ENCODE data around the gene HMCN1. TPM values are rescaled to one million over a fixed set of nuclear protein-coding genes. Genes with fewer than 3 reads are reported as not detected.

The HMCN1 gene
- total RNA-seq, 1 donor from 2014 or later, result 3.4 TPM

GRCh38 chr1:186213225-186213607 lies 479.0 kb downstream of the HMCN1 start:
- Mint-ChIP-seq H3K9me3 (ENCODE audit: low read depth) (no peaks in the 10 kb centered on the region), H3K4me3 (ENCODE audit: low read depth) (no peak overlapping the region), H3K36me3 (ENCODE audit: insufficient read depth) (no peaks in the 10 kb centered on the region), H3K27ac (no peak overlapping the region), H3K27me3 (no peaks in the 10 kb centered on the region), H3K4me1 (ENCODE audit: low read depth) (no peaks in the 10 kb centered on the region)
- no peak for TF ChIP-seq CTCF (IDR thresholded peaks at IDR 0.05; ENCODE audit: unreplicated experiment)
- DNase-seq (ENCODE audit: low spot score, unreplicated experiment), result no peak

GRCh38 chr1:186214791-186215190 lies 480.6 kb downstream of the HMCN1 start:
- Mint-ChIP-seq H3K36me3 (ENCODE audit: insufficient read depth) (no peaks in the 10 kb centered on the region), H3K4me3 (ENCODE audit: low read depth) (no peak overlapping the region), H3K9me3 (ENCODE audit: low read depth) (no peaks in the 10 kb centered on the region), H3K27me3 (no peaks in the 10 kb centered on the region), H3K27ac (no peak overlapping the region), H3K4me1 (ENCODE audit: low read depth) (peaks cover 2% of the 10 kb centered on the region)
- TF ChIP-seq CTCF (IDR thresholded peaks at IDR 0.05; ENCODE audit: unreplicated experiment), result no peak
- DNase-seq (ENCODE audit: low spot score, unreplicated experiment), result no peak

GRCh38 chr1:186215636-186216035 lies 481.4 kb downstream of the HMCN1 start:
- Mint-ChIP-seq H3K4me1 (ENCODE audit: low read depth) (peaks cover 7% of the 10 kb centered on the region), H3K36me3 (ENCODE audit: insufficient read depth) (no peaks in the 10 kb centered on the region), H3K27me3 (no peaks in the 10 kb centered on the region), H3K9me3 (ENCODE audit: low read depth) (no peaks in the 10 kb centered on the region), H3K27ac (no peak overlapping the region), H3K4me3 (ENCODE audit: low read depth) (no peak overlapping the region)
- no peak for DNase-seq (ENCODE audit: low spot score, unreplicated experiment)
- no peak for TF ChIP-seq CTCF (IDR thresholded peaks at IDR 0.05; ENCODE audit: unreplicated experiment)

- H3K9me3 Mint-ChIP-seq (ENCODE audit: low read depth), result no peaks in the 10 kb centered on the region
- H3K4me1 Mint-ChIP-seq (ENCODE audit: low read depth), result peaks cover 7% of the 10 kb centered on the region
- no peak overlapping the region for H3K27ac Mint-ChIP-seq
- H3K27me3 Mint-ChIP-seq, result no peaks in the 10 kb centered on the region
- H3K36me3 Mint-ChIP-seq (ENCODE audit: insufficient read depth), result no peaks in the 10 kb centered on the region
- no peak for DNase-seq (ENCODE audit: low spot score, unreplicated experiment)
- no peak overlapping the region for H3K4me3 Mint-ChIP-seq (ENCODE audit: low read depth)
- no peak for TF ChIP-seq CTCF (IDR thresholded peaks at IDR 0.05; ENCODE audit: unreplicated experiment)
These were observed 484.6 kb downstream of the HMCN1 start for GRCh38 chr1:186218654-186219352.

GRCh38 chr1:186220067-186220466 lies 485.9 kb downstream of the HMCN1 start:
- no peak overlapping the region for H3K4me3 Mint-ChIP-seq (ENCODE audit: low read depth)
- DNase-seq (ENCODE audit: low spot score, unreplicated experiment), result no peak
- no peaks in the 10 kb centered on the region for H3K27me3 Mint-ChIP-seq
- peaks cover 7% of the 10 kb centered on the region for H3K4me1 Mint-ChIP-seq (ENCODE audit: low read depth)
- H3K27ac Mint-ChIP-seq, result no peak overlapping the region
- no peak for TF ChIP-seq CTCF (IDR thresholded peaks at IDR 0.05; ENCODE audit: unreplicated experiment)
- H3K9me3 Mint-ChIP-seq (ENCODE audit: low read depth), result no peaks in the 10 kb centered on the region
- H3K36me3 Mint-ChIP-seq (ENCODE audit: insufficient read depth), result no peaks in the 10 kb centered on the region

Measured in progenitor cell of endocrine pancreas (in vitro differentiated cells).